NCI-H187 treated with DMSO at 0.1 percent for 48 hours (cell line): ENCODE results near the gene DDR1.
"Not testable (repeated sequence)": the region's sequence is repeated elsewhere in the genome, so short reads cannot be mapped to it uniquely, and the experiment has no call there.

Source experiments
- DNase-seq: peaks from one replicate; lab custom pipeline; 2025; lab: John Stamatoyannopoulos, UW

The DDR1 gene

DNA sequence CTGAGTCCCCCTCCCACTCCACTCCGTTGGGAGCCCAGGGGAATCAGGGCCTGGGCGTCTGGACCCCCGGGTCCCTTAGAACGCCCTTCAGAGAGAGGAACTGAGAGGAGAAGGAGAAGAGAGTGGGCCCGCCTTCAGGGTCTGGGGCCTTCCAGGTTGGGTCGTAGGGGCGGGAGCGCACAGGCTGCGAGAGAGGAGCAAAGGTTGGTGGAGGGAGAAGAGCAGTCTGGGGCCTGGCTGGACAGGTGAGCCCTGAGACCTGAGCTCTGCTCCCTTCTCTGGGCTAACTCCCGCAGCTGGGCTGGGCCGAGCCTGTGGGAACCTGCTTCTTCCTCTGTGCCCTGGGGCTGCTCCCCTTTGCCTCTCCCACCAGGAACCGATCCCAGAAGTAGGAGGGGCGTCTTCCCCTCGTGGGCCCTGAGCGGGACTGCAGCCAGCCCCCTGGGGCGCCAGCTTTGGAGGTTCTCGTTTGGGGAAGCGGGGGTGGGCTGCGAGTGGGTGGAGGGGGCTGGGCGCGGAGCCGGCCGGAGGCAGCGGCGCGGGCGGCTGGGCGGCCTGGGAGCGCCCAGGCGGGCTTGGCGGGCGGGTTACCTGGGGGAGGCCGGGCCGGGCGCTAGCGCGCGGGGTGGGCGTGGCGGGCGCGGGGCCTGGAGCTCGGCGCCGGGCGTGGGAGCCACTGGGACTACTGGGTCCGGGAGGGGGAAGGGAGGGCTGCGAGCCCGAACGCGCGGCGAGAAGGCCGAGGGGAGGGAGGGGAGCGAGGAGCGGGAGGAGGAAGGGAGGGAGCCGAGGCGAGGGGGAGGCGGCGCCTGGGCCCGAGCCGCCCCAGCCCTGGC lies at the start of gene DDR1:
Gene DDR1, plus strand, starts transcription at position 835 of the 836 bp plus-strand sequence. CDS start 4,211 bp downstream, outside the sequence.
- DNase-seq: no peak

DNA sequence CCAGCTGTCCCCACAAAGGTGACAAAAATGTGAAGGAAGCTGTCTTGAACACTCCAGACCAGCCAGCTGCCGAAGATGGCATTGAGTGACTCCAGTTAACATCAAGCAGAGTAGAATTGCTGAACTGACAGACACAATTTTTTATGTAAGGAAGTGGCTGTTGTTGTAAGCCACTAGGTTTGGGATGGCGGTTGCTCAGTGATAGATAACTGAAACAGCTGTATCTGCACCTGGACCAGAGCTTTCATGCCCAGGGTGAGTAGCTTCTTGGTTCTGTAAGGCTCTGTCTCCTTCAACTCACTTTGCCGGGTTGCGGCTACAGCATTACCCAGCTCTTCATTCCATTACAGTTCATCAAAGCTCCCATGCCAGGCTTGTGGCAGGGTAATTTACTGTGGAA lies 49.7 kb upstream of the DDR1 start:
- no peak for DNase-seq

DNA sequence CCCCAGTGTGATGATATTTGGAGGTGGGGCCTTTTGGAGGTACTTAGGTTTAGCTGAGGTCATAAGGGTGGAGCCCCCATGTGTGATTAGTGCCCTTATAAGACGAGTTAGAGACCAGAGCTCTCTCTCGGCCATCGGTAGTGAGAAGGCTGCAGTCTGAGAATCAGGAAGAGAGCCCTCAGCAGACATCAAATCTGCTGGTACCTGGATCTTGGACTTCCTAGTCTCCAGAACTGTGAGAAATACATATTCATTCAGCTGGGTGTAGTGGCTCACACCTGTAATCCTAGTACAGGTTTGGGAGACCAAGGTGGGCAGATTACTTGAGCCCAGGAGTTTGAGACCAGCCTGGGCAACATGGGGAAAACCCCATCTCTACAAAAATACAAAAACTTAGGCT lies 48.7 kb upstream of the DDR1 start:
- DNase-seq: no peak

DNA sequence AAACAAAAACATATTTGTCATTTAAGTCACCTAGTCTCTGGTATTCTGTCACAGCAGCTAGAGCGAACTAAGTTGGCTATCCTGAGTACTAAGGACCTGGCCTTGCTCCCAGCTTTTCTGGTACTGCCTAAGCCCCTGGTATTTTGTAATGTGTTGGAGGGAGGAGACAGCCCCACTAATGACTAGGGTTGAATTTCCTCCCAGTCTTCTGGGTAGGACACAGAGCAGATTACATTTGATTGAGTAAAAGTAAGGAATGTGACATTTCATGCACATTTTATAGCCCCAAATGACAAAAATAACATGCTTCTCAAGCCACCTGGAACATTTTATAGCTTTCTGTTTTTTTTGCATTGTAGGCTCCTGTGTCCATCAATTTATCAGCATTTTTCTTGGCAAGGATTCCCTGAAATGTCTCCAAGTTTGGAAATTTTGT lies 47.9 kb upstream of the DDR1 start:
- DNase-seq: no peak

DNA sequence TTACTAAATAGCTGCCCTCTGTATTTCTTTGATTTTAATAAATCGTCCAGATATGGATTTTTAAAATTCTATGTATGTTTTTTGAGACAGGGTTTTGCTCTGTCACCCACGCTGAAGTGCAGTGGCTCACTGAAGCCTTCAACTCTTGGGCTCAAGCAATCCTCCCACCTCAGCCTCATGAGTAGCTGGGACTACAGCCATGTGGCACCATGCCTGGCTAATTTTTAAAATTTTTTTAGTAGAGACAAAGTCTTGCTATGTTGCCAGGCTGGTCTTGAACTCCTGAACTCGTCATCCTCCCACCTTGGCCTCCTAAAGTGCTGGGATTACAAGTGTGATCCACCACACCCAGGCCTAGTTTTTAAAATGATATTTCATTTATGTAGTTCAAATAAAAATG lies 47.4 kb upstream of the DDR1 start:
- no peak for DNase-seq

DNA sequence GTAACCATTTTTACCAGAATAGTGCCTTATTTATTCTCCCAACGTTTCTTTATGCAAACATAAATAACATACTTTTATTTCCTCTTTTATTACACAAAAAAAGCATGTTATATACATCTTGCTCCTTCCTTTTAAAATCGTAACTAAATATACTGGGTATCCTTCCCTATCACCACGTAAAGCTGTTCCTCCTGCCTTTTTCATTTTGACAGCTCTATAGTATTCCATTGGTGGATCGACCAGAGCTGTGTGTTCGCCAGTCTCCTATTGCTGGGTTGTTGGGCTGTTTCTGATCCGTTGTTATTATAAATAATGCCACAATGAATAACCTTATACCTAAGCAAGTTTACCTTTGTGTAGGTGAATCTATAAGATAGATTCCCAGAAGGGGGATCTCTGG lies 46.9 kb upstream of the DDR1 start:
- no peak for DNase-seq

DNA sequence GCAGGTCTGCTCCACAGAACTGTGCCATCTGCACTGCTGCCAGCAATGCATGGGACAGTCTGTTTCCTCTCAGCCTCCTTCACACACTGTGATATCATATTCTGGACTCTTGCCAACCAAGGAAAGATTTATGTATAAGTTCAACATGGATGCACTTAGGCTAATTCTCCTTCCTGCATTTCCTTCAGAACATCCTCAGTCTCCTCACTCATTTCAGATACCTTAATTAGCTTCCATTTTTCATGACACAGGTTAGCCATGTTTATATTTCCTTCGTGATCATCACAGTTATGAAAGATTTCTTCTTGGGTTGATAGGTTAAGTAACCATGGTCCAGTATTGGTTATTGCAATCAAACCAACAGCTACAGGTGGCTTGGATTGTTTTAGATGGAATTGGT lies 46.4 kb upstream of the DDR1 start:
- no peak for DNase-seq

DNA sequence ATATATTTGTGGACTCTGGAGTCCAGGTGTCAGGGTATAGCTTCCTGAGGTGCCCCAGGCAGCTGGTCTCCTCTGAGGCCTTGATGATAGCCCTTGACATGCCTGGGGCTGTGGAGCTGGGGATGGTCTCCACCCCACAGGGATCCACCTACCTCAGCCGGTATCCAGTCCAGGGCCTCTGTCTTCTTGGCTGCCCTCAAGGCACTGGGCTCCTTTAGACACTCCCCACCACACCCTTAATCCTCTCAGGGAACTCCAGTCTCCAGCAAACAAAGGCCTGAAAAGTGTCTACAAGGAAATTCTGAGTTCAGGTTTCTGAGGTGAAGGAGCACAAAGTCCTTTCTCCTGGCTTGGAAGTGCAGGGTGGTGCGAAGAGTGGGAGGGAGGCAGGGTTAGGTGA lies 44.6 kb upstream of the DDR1 start:
- no peak for DNase-seq

DNA sequence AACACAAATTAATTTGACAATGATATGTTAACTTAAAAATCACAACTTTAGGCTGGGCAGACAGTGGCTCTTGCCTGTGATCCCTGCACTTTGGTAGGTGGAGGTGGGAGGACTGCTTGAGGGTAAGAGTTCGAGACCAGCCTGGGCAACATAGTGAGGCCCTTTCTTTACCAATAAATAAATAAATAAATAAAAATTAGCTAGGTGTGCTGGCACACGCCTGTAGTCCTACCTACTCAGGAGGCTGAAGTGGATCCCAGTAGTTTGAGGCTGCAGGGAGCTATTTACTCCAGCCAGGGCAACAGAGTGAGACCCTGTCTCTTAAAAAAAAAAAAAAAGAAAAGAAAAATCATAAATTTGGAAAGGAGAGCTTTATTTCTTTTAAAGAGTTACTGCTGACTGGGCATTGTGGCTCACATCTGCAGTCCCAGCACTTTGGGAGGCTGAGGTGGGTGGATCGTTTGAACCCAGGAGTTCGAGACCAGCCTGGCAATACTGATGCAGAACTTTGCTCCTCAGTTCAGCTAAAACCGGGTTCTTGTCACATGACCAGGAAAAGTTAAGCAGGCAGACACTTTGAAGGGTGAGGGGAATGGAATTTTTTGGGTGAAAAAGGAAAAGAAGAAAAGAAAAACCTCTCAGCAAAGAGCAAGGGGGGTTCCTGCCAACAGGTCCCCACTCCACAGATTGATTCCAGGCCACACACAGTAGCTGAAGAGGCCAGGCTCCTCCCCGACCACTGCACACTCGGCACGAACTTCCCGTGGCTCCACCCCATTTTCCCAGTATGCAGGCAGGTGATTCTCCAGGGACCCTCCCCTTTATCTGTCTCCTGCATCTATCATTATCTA lies 44.0 kb upstream of the DDR1 start:
- no peak for DNase-seq

DNA sequence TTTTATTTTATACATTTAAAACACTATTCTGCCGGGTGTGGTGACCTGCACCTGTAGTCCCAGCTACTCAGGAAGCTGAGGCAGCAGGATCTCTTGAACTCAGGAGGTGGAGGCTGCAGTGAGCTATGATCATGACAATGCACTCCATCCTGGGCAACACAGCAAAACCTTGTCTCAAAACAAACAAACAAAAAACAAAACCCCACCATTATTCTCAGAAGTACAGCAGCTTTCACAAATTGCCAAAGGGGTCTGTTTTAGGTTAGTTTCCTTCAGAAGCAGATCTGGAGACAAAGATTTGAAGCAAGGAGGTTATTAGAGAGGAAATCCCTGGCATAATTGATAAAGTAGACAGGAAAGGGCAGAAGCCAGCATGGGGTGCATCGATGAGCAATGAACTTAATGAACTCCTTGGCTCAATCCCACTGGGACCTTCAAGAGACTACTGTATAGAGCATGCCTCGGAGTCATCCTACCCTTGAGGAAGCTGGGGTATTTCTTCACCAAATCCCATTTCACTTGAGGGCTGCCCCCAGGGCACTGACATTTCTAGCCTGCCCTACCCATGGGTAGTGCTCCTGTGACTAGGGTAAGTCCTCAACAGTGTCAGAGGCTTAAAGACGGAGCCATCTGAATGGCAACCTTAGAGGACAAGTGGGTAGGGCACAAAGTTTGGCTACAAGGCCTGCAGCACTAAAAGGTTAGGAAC lies 43.2 kb upstream of the DDR1 start:
- DNase-seq: no peak

DNA sequence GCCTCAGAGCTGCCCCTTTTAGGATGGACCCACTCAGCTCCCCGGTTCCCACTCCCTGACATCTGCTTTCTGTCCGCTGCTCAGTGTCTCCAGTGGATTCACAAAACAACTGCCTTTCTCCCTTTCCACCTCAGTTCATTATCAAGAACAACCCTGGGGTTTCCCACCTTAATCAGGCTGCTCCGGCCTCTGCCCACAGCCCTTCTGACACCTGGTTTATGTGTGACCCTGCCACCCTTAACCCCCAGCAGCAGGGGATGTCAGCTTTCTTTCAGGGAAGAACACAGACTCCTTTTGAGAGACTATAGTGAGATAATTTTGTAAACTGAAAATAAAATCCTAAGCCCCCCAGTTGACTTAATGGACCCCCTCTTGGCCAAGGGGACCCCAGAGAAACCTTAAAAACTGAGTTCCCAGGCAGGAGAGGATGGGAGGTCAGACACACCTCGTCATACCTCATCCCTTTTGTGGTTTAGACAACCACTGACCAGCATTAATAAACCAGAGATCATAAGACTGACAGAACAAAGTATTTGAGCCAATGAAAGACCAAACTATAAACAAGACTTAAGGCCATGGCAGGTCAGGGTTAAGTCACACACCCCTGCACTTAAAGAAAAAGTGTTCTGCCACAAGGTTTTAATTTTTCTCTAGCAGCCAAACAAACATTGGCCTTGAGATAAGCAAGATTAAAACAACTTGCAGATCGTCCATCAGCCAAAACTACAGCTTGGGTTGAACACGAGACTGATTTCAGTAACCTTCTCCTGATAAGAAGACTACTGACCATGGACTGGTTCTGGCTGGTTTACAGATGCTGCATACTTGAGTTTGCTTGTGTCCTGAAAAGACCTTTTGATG lies 42.4 kb upstream of the DDR1 start:
- no peak for DNase-seq

DNA sequence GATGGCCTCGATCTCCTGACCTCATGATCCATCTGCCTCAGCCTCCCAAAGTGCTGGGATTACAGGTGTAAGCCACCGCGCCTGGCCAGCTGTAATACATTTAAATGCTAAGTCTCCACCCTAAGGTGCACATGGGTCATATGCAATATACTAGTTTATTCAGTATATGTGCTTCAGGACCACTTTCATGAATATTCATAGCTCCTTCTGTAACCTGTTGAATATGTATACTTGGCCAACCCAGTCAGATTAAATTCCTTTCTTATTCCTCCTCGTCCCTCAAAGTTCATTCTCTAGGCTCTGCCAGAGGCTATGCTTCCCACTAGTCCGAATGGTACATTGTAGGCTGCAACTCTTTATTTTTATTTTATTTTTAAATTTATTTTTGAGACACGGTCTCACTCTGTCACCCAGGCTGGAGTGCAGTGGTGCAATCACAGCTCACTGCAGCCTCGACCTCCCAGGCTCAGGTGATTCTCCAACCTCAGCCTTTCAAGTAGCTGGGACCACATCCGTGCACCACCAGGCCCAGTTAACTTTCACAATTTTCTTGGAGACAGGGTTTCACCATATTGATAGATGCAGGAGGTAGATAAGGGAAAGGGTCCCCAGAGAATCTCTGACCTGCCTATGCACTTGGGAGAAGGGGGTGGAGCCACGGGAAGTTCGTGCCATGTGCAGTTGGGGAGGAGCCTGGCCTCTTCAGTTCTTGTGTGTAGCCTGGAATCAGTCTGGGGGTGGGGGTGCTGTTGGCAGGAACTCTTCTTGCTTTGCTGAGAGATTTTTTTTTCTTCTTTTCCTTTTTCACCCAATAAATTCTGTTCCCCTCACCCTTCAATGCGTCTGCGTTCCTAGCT lies 41.3 kb upstream of the DDR1 start:
- DNase-seq: no peak

DNA sequence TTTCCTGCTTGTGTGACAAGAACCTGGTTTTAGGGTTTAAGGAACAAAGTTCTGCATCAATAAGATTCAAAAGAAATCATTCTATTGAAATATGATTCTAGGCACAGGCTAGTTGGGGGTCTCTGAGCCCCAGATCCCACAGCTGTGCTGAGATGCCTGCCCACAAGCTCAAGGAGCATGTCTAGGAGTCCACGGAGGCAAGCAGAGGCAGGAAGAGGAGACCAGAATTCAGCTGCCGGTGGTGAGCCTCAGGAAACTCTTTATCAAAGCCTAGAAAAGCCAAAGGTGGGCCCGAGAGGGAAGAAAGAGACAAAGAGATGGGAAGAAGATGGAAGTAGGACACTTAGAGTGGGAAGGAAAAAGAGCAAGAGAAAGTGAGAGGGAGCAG lies 40.7 kb upstream of the DDR1 start:
- no peak for DNase-seq

DNA sequence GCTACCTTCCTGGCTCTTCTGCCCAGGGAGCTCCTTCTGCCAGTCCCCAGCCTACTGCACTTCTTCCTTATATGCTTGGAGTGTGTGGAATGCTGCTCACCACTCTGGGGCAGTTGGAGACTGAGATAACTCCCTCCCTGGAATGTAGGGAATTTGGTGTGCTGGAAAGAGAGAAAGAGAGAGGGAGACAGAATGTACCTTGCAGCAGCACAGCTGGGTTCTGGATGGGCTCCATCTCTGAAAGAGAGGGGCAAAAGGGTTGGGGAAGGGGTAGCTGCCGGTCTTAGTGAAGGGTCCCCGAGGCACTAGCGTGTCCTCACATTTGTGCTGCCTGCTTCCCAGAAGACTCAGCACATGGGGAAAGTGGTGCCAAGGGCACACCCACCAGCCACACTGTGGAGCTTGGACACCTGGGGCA lies 40.2 kb upstream of the DDR1 start:
- DNase-seq: no peak

DNA sequence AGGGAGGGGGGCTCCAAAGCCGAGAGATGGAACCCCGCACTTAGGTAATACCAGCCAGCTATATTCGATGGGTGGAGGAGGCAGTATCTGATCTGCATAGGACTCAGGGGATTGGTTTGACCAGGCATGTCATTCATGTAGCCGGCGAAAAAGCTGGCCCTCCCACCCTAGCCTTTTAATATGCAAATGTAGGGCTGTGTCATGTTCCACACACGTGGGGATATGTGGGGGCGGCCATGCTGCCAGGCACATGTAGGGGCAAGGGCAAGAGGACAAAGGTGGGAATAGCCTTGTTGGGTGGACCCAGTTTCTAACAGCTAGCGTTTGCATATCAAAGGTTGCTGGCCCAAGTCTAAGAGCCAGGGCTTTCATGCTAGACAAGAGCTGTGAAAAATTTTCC lies 39.1 kb upstream of the DDR1 start:
- no peak for DNase-seq

DNA sequence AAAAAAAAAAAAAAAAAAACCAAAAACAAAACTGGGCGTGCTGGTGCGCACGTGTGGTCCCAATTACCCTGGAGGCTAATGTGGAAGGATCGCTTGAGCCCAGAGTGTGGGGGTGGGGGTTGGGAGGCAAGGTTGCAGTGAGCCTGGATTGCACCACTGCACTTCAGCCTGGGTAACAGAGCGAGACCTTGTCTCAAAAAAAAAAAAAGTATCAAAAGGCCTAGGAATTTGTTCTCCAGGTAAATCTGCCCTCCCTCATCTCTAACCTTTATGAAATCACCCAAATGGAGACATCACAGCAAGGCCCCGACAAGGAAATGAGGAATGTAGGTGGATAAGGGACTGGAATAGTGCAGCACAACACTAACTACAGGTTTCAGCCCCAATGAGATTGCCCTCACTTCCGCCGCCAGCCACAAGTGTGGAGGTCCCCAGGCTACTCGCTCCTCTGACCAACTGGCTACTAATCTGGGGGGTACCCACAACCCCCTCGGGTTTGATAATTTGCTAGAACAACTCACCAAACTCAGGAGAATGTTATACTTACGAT lies 36.8 kb upstream of the DDR1 start:
- no peak for DNase-seq

DNA sequence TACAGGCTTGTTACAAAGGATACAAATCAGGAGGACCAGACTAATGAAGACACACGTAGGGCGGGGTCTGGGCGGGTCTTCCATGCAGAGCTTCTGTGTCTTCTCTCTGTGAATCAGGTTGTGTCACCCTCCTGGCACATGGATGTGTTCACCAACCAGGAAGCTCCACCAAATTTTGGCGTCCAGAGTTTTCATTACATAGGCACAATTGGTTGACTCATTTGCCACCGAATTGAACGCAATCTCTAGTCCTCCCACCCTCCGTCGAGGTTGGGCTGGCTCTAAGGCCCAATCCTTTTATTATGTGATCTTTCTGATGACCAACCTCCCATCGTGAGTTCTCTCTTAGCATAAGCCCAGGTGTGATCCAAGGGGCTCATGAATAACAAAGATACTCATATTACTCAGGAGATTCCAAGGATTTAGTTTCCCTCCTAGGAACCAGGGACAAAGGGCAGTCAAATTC lies 36.3 kb upstream of the DDR1 start:
- no peak for DNase-seq

DNA sequence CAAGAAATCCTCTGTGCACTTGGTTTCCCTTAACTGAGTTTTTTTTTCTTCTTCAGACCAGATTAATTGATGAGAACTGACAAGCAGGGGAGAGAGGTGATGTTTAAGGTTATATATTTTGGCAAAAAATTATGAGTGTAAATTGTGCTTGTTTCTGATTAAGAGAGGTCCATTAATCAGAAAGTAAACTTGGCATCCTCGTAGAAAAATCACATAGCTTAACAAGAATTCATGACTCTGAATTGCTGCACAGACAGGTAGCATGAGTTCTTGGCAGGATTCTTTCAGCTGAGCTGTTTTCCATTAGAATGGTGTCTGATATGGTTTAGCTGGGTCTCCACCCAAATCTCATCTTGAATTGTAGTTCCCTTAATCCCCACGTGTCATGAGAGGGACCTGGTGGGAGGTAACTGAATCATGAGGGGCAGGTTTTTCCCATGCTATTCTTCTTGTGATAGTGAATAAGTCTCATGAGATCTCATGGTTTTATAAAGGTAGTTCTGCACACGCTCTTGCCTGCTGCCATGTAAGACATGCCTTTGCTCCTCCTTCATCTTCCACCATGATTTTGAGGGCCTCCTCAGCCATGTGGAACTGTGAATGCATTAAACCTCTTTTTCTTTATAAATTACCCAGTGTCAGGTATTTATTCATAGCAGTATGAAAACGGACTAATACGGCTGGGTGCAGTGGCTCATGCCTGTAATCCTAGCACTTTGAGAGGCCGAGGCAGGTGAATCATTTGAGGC lies 34.2 kb upstream of the DDR1 start:
- no peak for DNase-seq

DNA sequence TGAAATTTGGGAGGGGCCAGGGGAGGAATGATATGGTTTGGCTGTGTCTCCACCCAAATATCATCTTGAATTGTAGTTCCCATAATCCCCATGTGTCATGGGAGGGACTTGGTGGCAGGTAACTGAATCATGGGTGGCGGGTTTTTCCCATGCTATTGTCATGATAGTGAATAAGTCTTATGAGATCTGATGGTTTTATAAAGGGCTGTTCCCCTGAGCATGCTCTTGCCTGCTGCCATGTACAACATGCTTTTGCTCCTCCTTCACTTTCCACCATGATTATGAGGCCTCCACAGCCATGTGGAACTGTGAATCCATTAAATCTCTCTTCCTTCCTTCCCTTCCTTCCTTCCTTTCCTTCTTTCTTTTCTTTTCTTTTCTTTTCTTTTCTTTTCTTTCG lies 31.9 kb upstream of the DDR1 start:
- DNase-seq: not testable (repeated sequence)
